Measurements from ENCODE around the gene TACR3. TPM values are rescaled to one million over a fixed set of nuclear protein-coding genes. Genes with fewer than 3 reads are reported as not detected.
"Not testable (repeated sequence)": the region's sequence is repeated elsewhere in the genome, so short reads cannot be mapped to it uniquely, and the experiment has no call there.

Gene TACR3, protein sequence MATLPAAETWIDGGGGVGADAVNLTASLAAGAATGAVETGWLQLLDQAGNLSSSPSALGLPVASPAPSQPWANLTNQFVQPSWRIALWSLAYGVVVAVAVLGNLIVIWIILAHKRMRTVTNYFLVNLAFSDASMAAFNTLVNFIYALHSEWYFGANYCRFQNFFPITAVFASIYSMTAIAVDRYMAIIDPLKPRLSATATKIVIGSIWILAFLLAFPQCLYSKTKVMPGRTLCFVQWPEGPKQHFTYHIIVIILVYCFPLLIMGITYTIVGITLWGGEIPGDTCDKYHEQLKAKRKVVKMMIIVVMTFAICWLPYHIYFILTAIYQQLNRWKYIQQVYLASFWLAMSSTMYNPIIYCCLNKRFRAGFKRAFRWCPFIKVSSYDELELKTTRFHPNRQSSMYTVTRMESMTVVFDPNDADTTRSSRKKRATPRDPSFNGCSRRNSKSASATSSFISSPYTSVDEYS
- total RNA-seq: not detected
- long read RNA-seq: 0 reads

DNA sequence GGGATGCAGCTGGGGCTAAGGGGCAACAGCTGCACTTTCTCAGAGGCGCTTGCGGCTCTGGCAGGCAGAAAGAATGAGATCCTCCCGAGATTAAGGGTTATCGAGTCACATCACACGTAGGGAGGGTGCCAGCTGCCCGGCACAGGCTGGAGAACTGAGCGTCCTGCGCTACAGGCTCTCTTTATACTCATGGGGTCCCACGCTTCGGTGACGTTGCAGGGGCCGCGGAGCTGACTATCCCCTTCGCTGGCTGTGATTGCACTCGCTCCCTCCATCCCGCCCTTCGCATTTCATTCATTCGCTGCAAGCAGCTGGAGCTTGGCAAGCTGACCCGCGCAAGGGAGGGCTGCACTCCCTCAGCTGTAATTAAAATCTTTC is at the start of gene TACR3:
Gene TACR3 (minus strand): TSS at position 156 of the 378 bp plus-strand sequence. CDS start 310 bp downstream, outside the sequence.
- no peak for DNase-seq
- H3K36me3 ChIP-seq: no peaks in the 10 kb centered on the region
- TF ChIP-seq, protein P1, sequence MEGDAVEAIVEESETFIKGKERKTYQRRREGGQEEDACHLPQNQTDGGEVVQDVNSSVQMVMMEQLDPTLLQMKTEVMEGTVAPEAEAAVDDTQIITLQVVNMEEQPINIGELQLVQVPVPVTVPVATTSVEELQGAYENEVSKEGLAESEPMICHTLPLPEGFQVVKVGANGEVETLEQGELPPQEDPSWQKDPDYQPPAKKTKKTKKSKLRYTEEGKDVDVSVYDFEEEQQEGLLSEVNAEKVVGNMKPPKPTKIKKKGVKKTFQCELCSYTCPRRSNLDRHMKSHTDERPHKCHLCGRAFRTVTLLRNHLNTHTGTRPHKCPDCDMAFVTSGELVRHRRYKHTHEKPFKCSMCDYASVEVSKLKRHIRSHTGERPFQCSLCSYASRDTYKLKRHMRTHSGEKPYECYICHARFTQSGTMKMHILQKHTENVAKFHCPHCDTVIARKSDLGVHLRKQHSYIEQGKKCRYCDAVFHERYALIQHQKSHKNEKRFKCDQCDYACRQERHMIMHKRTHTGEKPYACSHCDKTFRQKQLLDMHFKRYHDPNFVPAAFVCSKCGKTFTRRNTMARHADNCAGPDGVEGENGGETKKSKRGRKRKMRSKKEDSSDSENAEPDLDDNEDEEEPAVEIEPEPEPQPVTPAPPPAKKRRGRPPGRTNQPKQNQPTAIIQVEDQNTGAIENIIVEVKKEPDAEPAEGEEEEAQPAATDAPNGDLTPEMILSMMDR (IDR thresholded peaks at IDR 0.05; ENCODE audit: borderline replicate concordance): no peak
- H3K9me3 ChIP-seq (replicated peaks): no peaks in the 10 kb centered on the region
- intact Hi-C loops (cut with micrococcal nuclease): no loop called here
- no peak within 1 kb of the TSS for H3K27ac ChIP-seq (replicated peaks)
- peak within 1 kb of the TSS; percentile 36 for H3K4me3 ChIP-seq
- H3K4me1 ChIP-seq: no peaks in the 10 kb centered on the region
- peaks cover 30% of the 10 kb centered on the region for H3K27me3 ChIP-seq (ENCODE audit: low read depth)

DNA sequence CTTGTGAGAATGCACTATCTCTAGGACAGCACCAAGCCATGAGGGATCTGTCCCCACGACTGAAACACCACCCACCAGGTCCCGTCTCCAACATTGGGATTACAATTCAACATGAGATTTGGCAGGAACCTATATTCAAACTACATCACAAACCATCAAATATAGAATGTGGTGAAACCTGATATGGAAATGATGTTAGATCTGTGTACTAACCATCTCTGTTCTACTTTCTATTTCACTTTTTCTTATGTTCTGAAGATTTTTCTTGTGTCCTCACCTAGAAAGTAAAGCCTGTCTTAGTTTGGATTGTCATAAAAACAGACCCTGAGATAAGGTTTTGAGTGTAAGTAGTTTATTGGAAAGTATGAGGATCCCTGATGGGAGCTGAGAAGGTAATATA is 37.8 kb upstream of the TACR3 start:
- TF ChIP-seq, protein P1 (IDR thresholded peaks at IDR 0.05; ENCODE audit: borderline replicate concordance): no peak
- intact Hi-C loops (cut with micrococcal nuclease): no loop called here
- Histone ChIP-seq H3K4me1 (no peaks in the 10 kb centered on the region), H3K27ac (replicated peaks) (no peak overlapping the region), H3K36me3 (no peaks in the 10 kb centered on the region), H3K9me3 (replicated peaks) (peaks cover 2% of the 10 kb centered on the region), H3K27me3 (ENCODE audit: low read depth) (no peaks in the 10 kb centered on the region), H3K4me3 (no peak overlapping the region)
- DNase-seq: no peak

DNA sequence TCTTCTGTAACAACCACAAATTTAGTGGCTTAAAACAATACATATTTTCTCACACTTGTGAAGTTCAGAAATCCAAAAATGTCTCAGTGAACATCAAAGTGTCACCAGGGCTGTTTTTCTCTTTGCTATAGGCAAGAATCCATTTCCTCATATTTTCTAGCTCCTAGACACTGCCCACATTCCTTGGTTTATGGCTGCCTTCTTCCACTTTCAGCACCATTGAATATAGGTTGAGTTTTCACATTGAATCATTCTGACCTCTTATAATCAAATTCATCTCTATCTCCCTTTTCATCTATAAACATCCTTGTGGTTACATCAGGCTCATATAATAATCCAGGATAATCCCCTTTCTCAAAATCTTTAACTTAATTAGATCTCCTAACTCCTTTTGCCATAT is 37.0 kb upstream of the TACR3 start:
- H3K9me3 ChIP-seq (replicated peaks): peaks cover 2% of the 10 kb centered on the region
- no peak overlapping the region for H3K27ac ChIP-seq (replicated peaks)
- TF ChIP-seq, protein P1 (IDR thresholded peaks at IDR 0.05; ENCODE audit: borderline replicate concordance): no peak
- H3K4me1 ChIP-seq: no peaks in the 10 kb centered on the region
- DNase-seq: no peak
- intact Hi-C loops (cut with micrococcal nuclease): no loop called here
- H3K36me3 ChIP-seq: no peaks in the 10 kb centered on the region
- H3K4me3 ChIP-seq: no peak overlapping the region
- H3K27me3 ChIP-seq (ENCODE audit: low read depth): no peaks in the 10 kb centered on the region

DNA sequence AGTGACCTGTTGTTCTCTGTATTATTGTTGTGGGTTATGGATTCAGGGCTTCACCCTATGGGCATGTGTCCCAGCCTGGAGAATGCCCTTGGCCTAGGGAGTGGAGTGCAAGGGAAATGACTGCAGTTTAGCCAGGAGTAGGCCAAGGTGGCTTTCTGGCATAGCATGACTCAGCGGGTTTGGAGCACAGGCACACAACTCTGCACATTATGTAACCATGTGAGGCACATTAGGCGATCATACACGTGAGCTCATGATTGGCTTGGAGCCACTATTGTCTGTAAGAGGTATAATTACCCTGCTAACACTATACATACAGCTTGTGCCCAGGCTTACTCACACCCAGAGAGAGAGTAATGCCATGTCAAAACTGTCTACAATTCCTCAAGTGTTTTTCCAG is 35.1 kb upstream of the TACR3 start:
- Histone ChIP-seq H3K9me3 (replicated peaks) (peaks cover 2% of the 10 kb centered on the region), H3K27me3 (ENCODE audit: low read depth) (no peaks in the 10 kb centered on the region), H3K4me3 (no peak overlapping the region), H3K4me1 (no peaks in the 10 kb centered on the region), H3K36me3 (no peaks in the 10 kb centered on the region), H3K27ac (replicated peaks) (no peak overlapping the region)
- no peak for DNase-seq
- TF ChIP-seq, protein P1 (IDR thresholded peaks at IDR 0.05; ENCODE audit: borderline replicate concordance): no peak
- intact Hi-C loops (cut with micrococcal nuclease): no loop called here

DNA sequence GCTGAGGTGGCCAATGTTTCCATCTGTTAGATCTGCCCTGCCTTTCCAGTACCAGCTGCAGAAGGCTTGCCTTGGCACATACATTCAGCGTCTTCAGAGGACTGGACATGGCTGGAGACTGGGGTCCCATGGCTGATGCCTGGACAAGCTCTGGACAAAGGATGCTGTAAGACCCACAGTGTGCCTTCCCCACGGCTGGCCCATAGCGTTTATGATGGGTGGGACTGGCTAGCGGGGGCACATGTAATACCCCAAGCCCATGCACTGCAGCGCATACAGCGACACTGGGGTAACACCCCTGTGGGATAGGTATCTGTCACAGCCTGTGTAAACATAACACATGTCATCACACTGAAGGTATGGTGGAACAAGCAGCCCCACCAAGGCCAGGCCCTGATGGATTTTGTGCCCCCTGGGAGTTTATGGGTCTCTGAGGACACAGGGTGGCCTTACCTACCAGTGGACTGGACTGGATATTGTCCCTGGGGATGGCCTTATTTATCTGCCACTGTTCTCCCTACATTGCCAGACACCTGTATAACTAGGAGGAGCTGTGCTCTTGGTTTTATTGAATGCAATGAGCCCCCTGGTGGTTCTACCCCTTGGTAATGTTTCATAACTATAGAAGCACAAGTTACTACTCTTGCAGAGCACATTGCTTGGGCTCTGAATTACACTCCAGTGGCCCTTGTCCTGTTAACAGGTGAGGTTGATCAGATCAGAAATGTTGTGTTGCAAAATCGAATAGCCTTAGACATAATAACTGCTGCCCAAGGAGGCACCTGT is 34.3 kb upstream of the TACR3 start:
- no peaks in the 10 kb centered on the region for H3K4me1 ChIP-seq

DNA sequence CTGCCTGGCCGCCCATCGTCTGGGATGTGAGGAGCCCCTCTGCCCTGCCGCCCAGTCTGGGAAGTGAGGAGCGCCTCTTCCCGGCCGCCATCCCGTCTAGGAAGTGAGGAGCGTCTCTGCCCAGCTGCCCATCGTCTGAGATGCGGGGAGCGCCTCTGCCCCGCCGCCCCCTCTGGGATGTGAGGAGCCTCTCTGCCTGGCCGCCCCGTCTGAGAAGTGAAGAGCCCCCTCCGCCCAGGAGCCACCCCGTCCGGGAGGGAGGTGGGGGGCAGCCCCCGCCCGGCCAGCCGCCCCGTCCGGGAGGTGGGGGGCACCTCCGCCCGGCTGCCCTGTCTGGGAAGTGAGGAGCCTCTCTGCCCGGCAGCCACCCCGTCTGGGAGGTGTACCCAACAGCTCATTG is 3.4 kb upstream of the TACR3 start:
- H3K4me1 ChIP-seq; H3K27ac ChIP-seq (replicated peaks); H3K4me3 ChIP-seq; intact Hi-C loops (cut with micrococcal nuclease); H3K36me3 ChIP-seq; DNase-seq; H3K9me3 ChIP-seq (replicated peaks): not testable (repeated sequence)
- peaks cover 30% of the 10 kb centered on the region for H3K27me3 ChIP-seq (ENCODE audit: low read depth)

More for the DNA sequence above, 34.3 kb upstream of the TACR3 start:
- H3K36me3 ChIP-seq: no peaks in the 10 kb centered on the region
- TF ChIP-seq, protein P1 (IDR thresholded peaks at IDR 0.05; ENCODE audit: borderline replicate concordance): no peak
- no peaks in the 10 kb centered on the region for H3K27me3 ChIP-seq (ENCODE audit: low read depth)
- H3K27ac ChIP-seq (replicated peaks): no peak overlapping the region
- DNase-seq: no peak
- peaks cover 7% of the 10 kb centered on the region for H3K9me3 ChIP-seq (replicated peaks)
- H3K4me3 ChIP-seq: no peak overlapping the region
- intact Hi-C loops (cut with micrococcal nuclease): no loop called here

Measured in left ventricle myocardium inferior (tissue), 1 donor.